HuH-7 (cell line): ENCODE data around the gene RFX2.
"Not testable (repeated sequence)": the region's sequence is repeated elsewhere in the genome, so short reads cannot be mapped to it uniquely, and the experiment has no call there.

Source experiments
- DNase-seq: peaks from one replicate; pipeline ENCODE4 v3.0.0; 2011; ENCODE audit warnings: low spot score

The RFX2 gene

GRCh38 chr19:5971714-5972354 is 138.5 kb downstream of the RFX2 start:
- no peak for DNase-seq

- no peak for DNase-seq
These were observed 140.8 kb downstream of the RFX2 start for GRCh38 chr19:5969476-5969875.

GRCh38 chr19:5968431-5969373 is 141.6 kb downstream of the RFX2 start:
- no peak for DNase-seq

- DNase-seq, result peak; percentile 78
These were observed 142.3 kb downstream of the RFX2 start for GRCh38 chr19:5967994-5968430.

GRCh38 chr19:5967571-5967970 is 142.7 kb downstream of the RFX2 start:
- DNase-seq, result no peak

- no peak for DNase-seq
These were observed 143.4 kb downstream of the RFX2 start for GRCh38 chr19:5966941-5967340.

GRCh38 chr19:5966215-5966614 is 144.1 kb downstream of the RFX2 start:
- DNase-seq, result no peak

GRCh38 chr19:5964816-5965565 is 145.3 kb downstream of the RFX2 start:
- no peak for DNase-seq

GRCh38 chr19:5963855-5964254 is 146.4 kb downstream of the RFX2 start:
- DNase-seq, result no peak

GRCh38 chr19:5963259-5963658 is 147.0 kb downstream of the RFX2 start:
- not testable (repeated sequence) for DNase-seq

GRCh38 chr19:5961969-5962945 is 148.0 kb downstream of the RFX2 start:
- peak; percentile 84 for DNase-seq

- DNase-seq, result not testable (repeated sequence)
These were observed 148.7 kb downstream of the RFX2 start for GRCh38 chr19:5961641-5961968.

GRCh38 chr19:5960005-5961001 is 150.0 kb downstream of the RFX2 start:
- DNase-seq, result no peak

- DNase-seq, result no peak
These were observed 150.9 kb downstream of the RFX2 start for GRCh38 chr19:5959260-5960004.

- no peak for DNase-seq
These were observed 151.5 kb downstream of the RFX2 start for GRCh38 chr19:5958851-5959122.

GRCh38 chr19:5958074-5958850 is 152.0 kb downstream of the RFX2 start:
- DNase-seq, result no peak

GRCh38 chr19:5957170-5957569 is 153.1 kb downstream of the RFX2 start:
- no peak for DNase-seq

- DNase-seq, result no peak
These were observed 153.6 kb downstream of the RFX2 start for GRCh38 chr19:5956728-5957127.

GRCh38 chr19:5956323-5956722 is 154.0 kb downstream of the RFX2 start:
- DNase-seq, result no peak
